Body of pancreas (tissue), 4 donors: ENCODE data around the gene IGF2BP1.

ENCODE experiments used
- CTCF ChIP-seq, 7 experiments: fragments of 450-650 bp in 4 of 7; fragments of 200-600 bp in 3 of 7; sonication (generic) in 3 of 7; IDR thresholded peaks; one replicate each; pipeline ENCODE4 v1.5.1; 2016 to 2019; ENCODE audit warnings: antibody characterized with exemption in 7 of 7
- POLR2A ChIP-seq, 3 donors: fragments of 450-650 bp; IDR thresholded peaks; one replicate each; pipeline ENCODE4 v1.6.1; 2016; ENCODE audit warnings: antibody characterized with exemption in 3 of 3, mild to moderate bottlenecking in 2 of 3

- TF ChIP-seq CTCF (IDR thresholded peaks at IDR 0.05), result peak; percentile 41 to 88 (median 80)
- no peak for TF ChIP-seq POLR2A (IDR thresholded peaks at IDR 0.05)
These were observed 35.1 kb downstream of the IGF2BP1 start for GRCh38 chr17:49031965-49032928.
